GM12874 (cell line): ENCODE measurements around the gene TRAPPC4.

Source experiments
- TF ChIP-seq, protein P1 (sequence below): IDR thresholded peaks from 2 replicates; pipeline ENCODE4 v1.5.1; 2011; ENCODE audit warnings: low read depth, mild to moderate bottlenecking, control low read depth, low read length, moderate library complexity; ENCODE audit not compliant: insufficient read depth

The TRAPPC4 gene, protein sequence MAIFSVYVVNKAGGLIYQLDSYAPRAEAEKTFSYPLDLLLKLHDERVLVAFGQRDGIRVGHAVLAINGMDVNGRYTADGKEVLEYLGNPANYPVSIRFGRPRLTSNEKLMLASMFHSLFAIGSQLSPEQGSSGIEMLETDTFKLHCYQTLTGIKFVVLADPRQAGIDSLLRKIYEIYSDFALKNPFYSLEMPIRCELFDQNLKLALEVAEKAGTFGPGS

GRCh38 chr11:119018074-119018938, at the start of gene TRAPPC4, which contains the start of gene RPS25:
TRAPPC4 (plus strand) TSS chr11:119018766; CDS start chr11:119018796, 30 bp downstream.
RPS25 (minus strand) TSS chr11:119018343; CDS start chr11:119018284, 59 bp downstream.
- TF ChIP-seq, protein P1, sequence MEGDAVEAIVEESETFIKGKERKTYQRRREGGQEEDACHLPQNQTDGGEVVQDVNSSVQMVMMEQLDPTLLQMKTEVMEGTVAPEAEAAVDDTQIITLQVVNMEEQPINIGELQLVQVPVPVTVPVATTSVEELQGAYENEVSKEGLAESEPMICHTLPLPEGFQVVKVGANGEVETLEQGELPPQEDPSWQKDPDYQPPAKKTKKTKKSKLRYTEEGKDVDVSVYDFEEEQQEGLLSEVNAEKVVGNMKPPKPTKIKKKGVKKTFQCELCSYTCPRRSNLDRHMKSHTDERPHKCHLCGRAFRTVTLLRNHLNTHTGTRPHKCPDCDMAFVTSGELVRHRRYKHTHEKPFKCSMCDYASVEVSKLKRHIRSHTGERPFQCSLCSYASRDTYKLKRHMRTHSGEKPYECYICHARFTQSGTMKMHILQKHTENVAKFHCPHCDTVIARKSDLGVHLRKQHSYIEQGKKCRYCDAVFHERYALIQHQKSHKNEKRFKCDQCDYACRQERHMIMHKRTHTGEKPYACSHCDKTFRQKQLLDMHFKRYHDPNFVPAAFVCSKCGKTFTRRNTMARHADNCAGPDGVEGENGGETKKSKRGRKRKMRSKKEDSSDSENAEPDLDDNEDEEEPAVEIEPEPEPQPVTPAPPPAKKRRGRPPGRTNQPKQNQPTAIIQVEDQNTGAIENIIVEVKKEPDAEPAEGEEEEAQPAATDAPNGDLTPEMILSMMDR: no peak

DNA sequence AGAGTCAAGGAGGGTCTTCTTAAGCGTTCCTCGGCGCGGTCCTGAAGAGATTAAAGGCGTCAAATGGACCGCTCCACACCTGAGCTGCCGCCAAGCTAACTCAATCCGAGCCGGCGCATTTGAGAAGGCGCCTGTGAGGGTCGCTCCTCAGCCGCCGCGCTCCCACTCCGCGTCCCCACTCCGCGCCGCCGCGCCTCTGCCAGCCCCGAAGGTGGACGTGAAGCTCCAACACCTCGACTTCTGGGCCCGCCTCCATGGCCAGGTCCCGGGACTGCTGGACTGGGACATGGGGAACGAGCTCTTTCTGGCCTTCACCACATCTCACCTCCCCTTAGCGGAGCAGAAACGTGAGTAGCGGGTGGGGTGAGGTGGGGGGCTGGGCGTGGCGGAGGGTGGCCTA, 46.9 kb upstream of the TRAPPC4 start, which contains the start of gene FOXR1:
Gene FOXR1 (plus strand): TSS at position 116 of the 400 bp plus-strand sequence. CDS start 171 bp downstream, at position 287.
- TF ChIP-seq, protein P1: no peak

DNA sequence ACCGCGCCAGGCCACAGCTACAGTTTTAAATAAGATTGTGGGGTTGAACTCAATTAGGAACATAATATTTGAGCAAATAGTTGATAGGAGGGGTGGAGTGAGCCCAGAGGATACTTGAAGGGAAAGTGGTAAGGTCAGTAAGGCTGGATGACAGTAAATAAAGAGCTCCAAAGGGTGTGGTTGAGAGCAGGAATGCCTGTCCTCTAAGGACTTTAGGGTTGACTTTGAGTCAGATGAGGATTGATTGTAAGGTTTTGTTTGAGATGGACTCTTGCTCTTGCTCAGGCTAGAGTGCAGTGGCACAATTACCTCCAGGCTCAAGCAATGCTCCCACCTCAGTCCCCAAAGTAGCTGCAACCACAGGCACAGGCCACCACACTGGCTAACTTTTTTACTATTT, 44.6 kb upstream of the TRAPPC4 start:
- TF ChIP-seq, protein P1: no peak

- TF ChIP-seq, protein P1: no peak
Observed at GRCh38 chr11:118975771-118976709, 42.5 kb upstream of the TRAPPC4 start.

DNA sequence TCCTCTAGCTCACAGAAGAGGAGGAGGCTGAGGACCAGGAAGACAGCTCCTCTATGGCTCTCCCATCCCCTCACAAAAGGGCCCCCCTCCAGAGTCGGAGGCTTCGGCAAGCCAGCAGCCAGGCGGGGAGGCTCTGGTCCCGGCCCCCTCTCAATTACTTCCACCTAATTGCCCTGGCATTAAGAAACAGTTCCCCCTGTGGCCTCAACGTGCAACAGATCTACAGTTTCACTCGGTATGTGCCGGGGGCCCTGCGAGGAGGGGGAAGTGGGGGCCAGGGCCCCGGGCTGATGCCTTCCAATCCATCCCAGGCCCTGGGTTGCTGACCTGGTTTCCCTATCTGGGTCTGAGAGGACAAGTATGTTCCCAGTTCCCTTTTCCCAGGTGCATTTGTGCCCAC, 39.1 kb upstream of the TRAPPC4 start:
- TF ChIP-seq, protein P1: no peak

GRCh38 chr11:118980191-118980881, 38.2 kb upstream of the TRAPPC4 start:
- TF ChIP-seq, protein P1: no peak
